DND-41 (cell line): ENCODE measurements around the gene CIROP.

Experiments used
- ATAC-seq: fragments of 200-7000 bp; cut with Tn5 transposase; 3 replicates; pipeline ENCODE4 v1.9.1; 2021; ENCODE audit warnings: low read depth; ENCODE audit not compliant: insufficient read depth
- DNase-seq: peaks from one replicate; pipeline ENCODE4 v3.0.0-alpha.2; 2020
- H2AFZ ChIP-seq: 2 replicates; pipeline ENCODE4 v1.6.0; 2012; ENCODE audit warnings: low read depth, low read length
- H3K27ac ChIP-seq: 2 replicates; pipeline ENCODE4 v1.5.1; 2012; ENCODE audit warnings: low read length, inconsistent platforms
- H3K27me3 ChIP-seq: fragments of 200-600 bp; sonication (generic); 2 replicates; pipeline ENCODE4 v1.6.0; 2012; ENCODE audit warnings: low read length, mild to moderate bottlenecking, inconsistent platforms; ENCODE audit not compliant: insufficient read depth, poor library complexity
- H3K36me3 ChIP-seq: 2 replicates; pipeline ENCODE4 v1.5.1; 2012; ENCODE audit warnings: low read length, inconsistent platforms; ENCODE audit not compliant: insufficient read depth
- H3K4me1 ChIP-seq: 2 replicates; pipeline ENCODE4 v1.5.1; 2012; ENCODE audit warnings: mild to moderate bottlenecking, low read length; ENCODE audit not compliant: insufficient read depth
- H3K4me2 ChIP-seq: 2 replicates; pipeline ENCODE4 v1.6.0; 2012; ENCODE audit warnings: mild to moderate bottlenecking, moderate library complexity, low read length, inconsistent platforms; ENCODE audit not compliant: insufficient read depth
- H3K4me3 ChIP-seq, 2 experiments: fragments of 200-600 bp in 1 of 2; shearing (Covaris generic) in 1 of 2; 2 replicates each; pipeline ENCODE4 v1.5.1; 2012 to 2016; ENCODE audit warnings: inconsistent platforms in 2 of 2, low read length in 2 of 2, mild to moderate bottlenecking in 2 of 2, low read depth in 1 of 2, moderate library complexity in 1 of 2
- H3K79me2 ChIP-seq: 2 replicates; pipeline ENCODE4 v1.6.0; 2012; ENCODE audit warnings: low read length, inconsistent platforms; ENCODE audit not compliant: insufficient read depth
- H3K9ac ChIP-seq: 2 replicates; pipeline ENCODE4 v1.6.0; 2012; ENCODE audit warnings: low read depth, mild to moderate bottlenecking, inconsistent platforms, low read length, moderate library complexity
- H3K9me3 ChIP-seq: 2 replicates; pipeline ENCODE4 v1.5.1; 2012; ENCODE audit warnings: low read length, moderate library complexity, mild to moderate bottlenecking, inconsistent platforms; ENCODE audit not compliant: insufficient read depth, severe bottlenecking
- H4K20me1 ChIP-seq: 2 replicates; pipeline ENCODE4 v1.6.0; 2012; ENCODE audit warnings: low read length; ENCODE audit not compliant: insufficient read depth
- CTCF ChIP-seq: IDR thresholded peaks from 2 replicates; pipeline ENCODE4 v1.5.1; 2012; ENCODE audit warnings: borderline replicate concordance, low read length, moderate library complexity, mild to moderate bottlenecking; ENCODE audit not compliant: poor library complexity, severe bottlenecking; ENCODE audit errors: extremely low read depth
- EZH2 ChIP-seq: IDR thresholded peaks from 3 replicates; pipeline ENCODE4 v1.6.1; 2012; ENCODE audit warnings: borderline replicate concordance, low read depth, mild to moderate bottlenecking, moderate library complexity, low read length, inconsistent platforms; ENCODE audit not compliant: severe bottlenecking

The CIROP gene

GRCh38 chr14:23105348-23105824 lies 597 bp upstream of the CIROP start:
- H3K27ac ChIP-seq, result no peak overlapping the region
- no peaks in the 10 kb centered on the region for H3K36me3 ChIP-seq
- H4K20me1 ChIP-seq, result no peaks in the 10 kb centered on the region
- no peak overlapping the region for H3K4me2 ChIP-seq
- H3K4me3 ChIP-seq, result no peak overlapping the region
- TF ChIP-seq EZH2 (no peak), CTCF (no peak)
- DNase-seq (no peak), ATAC-seq (no peak)
- no peak overlapping the region for H2AFZ ChIP-seq
- no peak overlapping the region for H3K9ac ChIP-seq
- no peaks in the 10 kb centered on the region for H3K9me3 ChIP-seq
- H3K4me1 ChIP-seq, result no peaks in the 10 kb centered on the region
- no peaks in the 10 kb centered on the region for H3K79me2 ChIP-seq
- peaks cover 14% of the 10 kb centered on the region for H3K27me3 ChIP-seq

- Histone ChIP-seq H3K79me2 (no peaks in the 10 kb centered on the region), H3K4me1 (no peaks in the 10 kb centered on the region), H3K4me3 (no peak overlapping the region), H2AFZ (no peak overlapping the region), H3K27ac (no peak overlapping the region), H3K9me3 (no peaks in the 10 kb centered on the region), H3K36me3 (no peaks in the 10 kb centered on the region), H3K4me2 (no peak overlapping the region), H4K20me1 (no peaks in the 10 kb centered on the region; the same call in 1 of the 2 replicates), H3K9ac (no peak overlapping the region), H3K27me3 (peaks cover 10% of the 10 kb centered on the region)
- no peak for DNase-seq
- no peak for ATAC-seq
- TF ChIP-seq CTCF (no peak), EZH2 (no peak)
Measured at GRCh38 chr14:23104070-23104590, 659 bp downstream of the CIROP start.

GRCh38 chr14:23103581-23103980 lies 1.2 kb downstream of the CIROP start:
- H3K79me2 ChIP-seq, result no peaks in the 10 kb centered on the region
- no peak overlapping the region for H3K9ac ChIP-seq
- H3K36me3 ChIP-seq, result no peaks in the 10 kb centered on the region
- no peak overlapping the region for H2AFZ ChIP-seq
- ATAC-seq (no peak), DNase-seq (no peak)
- H3K4me3 ChIP-seq, result no peak overlapping the region
- H3K4me2 ChIP-seq, result no peak overlapping the region
- no peaks in the 10 kb centered on the region for H3K9me3 ChIP-seq
- no peak for TF ChIP-seq EZH2
- no peak for TF ChIP-seq CTCF
- peaks cover 10% of the 10 kb centered on the region for H3K27me3 ChIP-seq
- no peaks in the 10 kb centered on the region; the same call in 1 of the 2 replicates for H4K20me1 ChIP-seq
- H3K27ac ChIP-seq, result no peak overlapping the region
- no peaks in the 10 kb centered on the region for H3K4me1 ChIP-seq
